GM20000 (cell line): Measurements from ENCODE around the gene CACNA2D4.

ENCODE experiments used
- DNase-seq: peaks from one replicate; pipeline ENCODE4 v3.0.0; 2012; ENCODE audit warnings: low spot score
- TF ChIP-seq, protein P1 (sequence below): IDR thresholded peaks from 2 replicates; pipeline ENCODE4 v1.5.1; 2012; ENCODE audit warnings: mild to moderate bottlenecking, control low read depth; ENCODE audit errors: extremely low read depth, missing control alignments

Gene CACNA2D4

GRCh38 chr12:1797991-1798640, 120.3 kb downstream of the CACNA2D4 start:
- TF ChIP-seq, protein P1, sequence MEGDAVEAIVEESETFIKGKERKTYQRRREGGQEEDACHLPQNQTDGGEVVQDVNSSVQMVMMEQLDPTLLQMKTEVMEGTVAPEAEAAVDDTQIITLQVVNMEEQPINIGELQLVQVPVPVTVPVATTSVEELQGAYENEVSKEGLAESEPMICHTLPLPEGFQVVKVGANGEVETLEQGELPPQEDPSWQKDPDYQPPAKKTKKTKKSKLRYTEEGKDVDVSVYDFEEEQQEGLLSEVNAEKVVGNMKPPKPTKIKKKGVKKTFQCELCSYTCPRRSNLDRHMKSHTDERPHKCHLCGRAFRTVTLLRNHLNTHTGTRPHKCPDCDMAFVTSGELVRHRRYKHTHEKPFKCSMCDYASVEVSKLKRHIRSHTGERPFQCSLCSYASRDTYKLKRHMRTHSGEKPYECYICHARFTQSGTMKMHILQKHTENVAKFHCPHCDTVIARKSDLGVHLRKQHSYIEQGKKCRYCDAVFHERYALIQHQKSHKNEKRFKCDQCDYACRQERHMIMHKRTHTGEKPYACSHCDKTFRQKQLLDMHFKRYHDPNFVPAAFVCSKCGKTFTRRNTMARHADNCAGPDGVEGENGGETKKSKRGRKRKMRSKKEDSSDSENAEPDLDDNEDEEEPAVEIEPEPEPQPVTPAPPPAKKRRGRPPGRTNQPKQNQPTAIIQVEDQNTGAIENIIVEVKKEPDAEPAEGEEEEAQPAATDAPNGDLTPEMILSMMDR: no peak
- peak; percentile 3 for DNase-seq

DNA sequence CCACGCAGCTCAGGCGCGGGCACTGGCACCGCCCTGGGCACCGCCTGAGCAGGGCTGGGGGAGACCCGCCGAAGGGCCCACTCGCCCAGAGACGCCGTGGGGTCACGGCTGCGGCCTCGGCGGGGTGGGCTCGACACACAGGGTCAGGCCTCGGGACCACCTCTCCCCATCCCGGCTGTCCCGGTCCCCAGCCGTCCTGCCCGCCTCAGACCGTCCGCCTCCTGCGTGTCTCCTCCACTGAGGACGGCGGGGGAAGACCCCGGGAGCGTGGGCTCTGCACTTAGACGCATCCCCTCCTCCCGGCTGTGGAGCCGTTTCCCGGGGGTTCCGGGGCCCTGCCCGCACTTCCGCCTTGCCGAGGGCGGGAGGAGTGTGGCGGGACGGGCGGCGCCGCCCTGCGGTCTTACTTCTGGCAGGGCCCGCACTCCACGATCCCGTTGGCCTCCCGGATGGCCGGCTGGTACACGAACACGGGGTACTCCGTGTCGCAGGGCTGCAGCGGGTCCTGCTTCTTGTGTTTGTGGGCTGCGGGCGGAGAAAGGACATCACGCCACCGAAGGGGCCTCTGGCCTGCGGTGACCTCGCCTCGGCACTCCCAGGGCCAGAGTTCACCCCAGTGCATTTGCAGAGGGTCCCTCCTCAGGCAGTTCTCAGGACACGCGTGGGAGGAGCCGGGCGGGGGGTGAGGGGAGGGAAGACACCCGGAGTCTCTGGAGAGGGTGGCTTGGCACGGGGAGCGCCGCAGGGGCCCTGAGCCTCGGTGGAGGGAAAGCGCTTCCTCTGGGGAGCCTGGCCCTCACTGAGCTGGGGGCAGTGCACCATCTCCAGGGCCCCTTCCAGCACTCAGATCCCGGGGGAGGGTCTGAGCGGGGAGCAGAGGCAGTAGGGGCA, 121.2 kb downstream of the CACNA2D4 start:
- DNase-seq: peak; percentile 68
- TF ChIP-seq, protein P1: no peak

DNA sequence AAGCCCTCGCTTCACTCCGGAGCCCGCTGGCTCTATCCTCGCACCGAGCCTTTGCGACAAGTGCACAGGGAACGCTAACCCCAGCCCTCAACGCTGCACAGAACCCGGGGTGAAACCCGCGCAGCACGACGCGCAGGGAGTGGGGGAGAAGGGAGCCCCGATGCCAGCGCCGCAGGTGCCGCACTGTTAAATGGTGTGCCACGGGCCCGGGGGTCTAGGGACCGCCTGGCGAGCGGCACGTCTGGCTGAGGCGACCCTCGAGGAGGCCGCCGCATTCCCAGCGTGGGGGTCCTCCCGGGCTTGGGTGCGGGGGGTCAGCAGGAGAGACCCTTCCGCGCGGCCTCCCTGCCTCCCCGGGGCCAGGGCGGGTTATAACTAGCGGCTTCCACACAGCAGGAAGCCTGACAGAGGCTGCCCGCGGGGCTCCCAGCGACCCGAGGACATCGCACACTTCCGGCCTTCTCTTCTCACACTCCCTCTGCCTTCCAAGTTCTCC, 121.9 kb downstream of the CACNA2D4 start:
- TF ChIP-seq, protein P1: no peak
- DNase-seq: peak; percentile 62

DNA sequence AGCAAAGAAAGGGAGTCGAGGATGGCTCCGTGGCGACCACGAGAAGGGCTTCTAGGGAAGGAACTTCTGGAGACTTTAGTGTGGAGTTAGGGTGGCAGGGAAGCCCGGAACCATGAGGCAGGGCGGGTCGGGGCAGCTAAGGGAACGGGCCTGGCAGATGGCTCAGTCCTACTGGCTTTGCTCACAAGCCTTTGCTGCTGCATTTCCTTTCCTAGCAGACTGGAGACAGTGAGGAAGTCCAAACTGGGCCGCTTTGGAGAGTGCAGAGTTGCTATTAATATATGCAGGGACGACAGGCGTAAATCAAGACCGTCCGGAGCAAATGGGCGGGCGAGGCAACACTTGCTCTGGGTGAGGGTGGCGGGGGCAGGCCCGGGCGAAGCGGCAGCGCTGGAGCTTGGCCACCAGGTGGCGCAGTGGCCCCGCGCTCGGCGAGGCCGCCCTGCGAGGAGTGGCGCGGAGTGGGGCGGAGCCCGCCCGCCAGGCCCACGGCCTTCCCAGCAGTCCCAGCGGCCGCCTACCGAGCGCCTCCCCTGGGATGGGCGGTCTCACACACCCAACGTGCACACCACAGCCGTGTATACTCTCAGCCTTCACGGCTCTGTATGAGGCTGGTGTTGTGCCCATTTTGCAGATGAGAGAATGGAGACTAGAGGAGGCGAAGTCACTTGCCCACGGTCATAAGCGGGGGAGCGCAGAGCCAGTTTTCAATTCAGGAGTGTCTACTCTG, 122.5 kb downstream of the CACNA2D4 start:
- TF ChIP-seq, protein P1: peak; percentile 95
- DNase-seq: peak; percentile 97

DNA sequence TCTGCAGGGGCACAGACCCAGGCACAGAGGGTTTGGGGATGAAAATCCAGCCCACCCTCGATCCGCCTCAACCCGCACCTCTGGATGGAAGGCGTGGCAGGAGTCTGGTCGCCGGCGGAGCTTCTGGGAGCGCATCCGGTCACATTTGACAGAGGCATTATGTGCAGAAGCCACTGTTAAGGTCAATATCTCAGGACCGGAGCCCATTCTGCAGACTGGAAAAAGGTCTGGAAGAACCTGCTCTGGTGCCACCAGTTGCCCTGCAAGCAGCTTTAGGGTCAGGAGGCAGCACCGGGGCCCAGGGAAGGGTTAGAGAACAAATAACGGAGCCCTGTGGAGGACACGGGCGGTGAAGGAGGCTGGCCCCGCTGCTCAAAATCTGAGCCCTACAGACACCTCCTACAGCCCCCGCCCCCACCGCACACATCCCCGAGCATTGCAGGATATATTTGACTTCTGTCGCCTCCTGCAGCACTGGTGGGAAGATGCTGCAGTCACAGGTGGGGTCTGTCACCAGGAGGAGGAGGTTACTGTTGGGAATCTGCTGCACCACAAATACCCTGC, 123.1 kb downstream of the CACNA2D4 start:
- TF ChIP-seq, protein P1: no peak
- DNase-seq: peak; percentile 2

DNA sequence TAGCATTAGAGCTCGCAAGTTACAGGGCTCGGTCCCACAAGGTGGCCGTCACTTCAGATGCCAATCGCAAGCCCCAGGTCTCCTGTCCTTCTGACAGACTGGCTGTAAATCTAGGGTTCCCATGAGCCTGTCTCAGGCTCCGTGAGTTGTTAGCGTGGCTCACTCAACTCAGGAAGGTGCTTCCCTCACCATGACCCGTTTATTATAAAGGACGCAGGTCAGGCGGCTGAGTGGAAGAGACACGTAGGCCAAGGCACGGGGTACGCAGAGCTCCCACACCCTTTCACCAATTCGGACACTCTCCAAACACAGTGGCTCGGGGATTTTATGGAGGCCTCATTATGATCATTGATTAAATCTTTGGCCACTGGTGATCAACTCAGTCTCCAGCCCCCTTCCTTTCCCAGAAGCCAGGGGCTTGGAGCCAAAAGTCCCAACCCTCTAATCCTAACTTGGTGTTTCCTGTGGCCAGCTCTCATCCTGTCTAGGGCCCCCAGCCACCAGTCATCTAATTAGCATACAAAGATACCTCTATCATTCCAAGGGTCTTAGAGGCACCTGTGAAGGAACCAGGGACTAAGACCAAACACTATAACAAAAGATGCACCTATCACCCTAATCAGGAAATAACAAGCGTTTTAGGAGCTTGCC, 123.9 kb downstream of the CACNA2D4 start:
- no peak for DNase-seq
- TF ChIP-seq, protein P1: no peak
